HEK293 (cell line): ENCODE measurements around the gene TLE3.

ENCODE experiments used
- BCL6B ChIP-seq: fragments of 450-650 bp; formaldehyde crosslinking; IDR thresholded peaks from 2 replicates; pipeline ENCODE4 v1.5.1; 2017; ENCODE audit warnings: missing biosample characterization, missing genetic modification characterization
- FEZF1 ChIP-seq: fragments of 450-650 bp; formaldehyde crosslinking; IDR thresholded peaks from 2 replicates; pipeline ENCODE4 v1.5.1; 2016; ENCODE audit warnings: missing biosample characterization, missing genetic modification characterization
- GFI1B ChIP-seq: fragments of 450-650 bp; formaldehyde crosslinking; IDR thresholded peaks from 2 replicates; pipeline ENCODE4 v1.5.1; 2016; ENCODE audit warnings: missing biosample characterization, missing genetic modification characterization
- GLIS2 ChIP-seq: fragments of 450-650 bp; formaldehyde crosslinking; IDR thresholded peaks from 2 replicates; pipeline ENCODE4 v1.5.1; 2016; ENCODE audit warnings: missing biosample characterization, missing genetic modification characterization
- INSM2 ChIP-seq: fragments of 450-650 bp; formaldehyde crosslinking; IDR thresholded peaks from 2 replicates; pipeline ENCODE4 v1.5.1; 2016; ENCODE audit warnings: missing biosample characterization, missing genetic modification characterization
- OVOL3 ChIP-seq: fragments of 450-650 bp; formaldehyde crosslinking; IDR thresholded peaks from 2 replicates; pipeline ENCODE4 v1.5.1; 2016; ENCODE audit warnings: missing biosample characterization, missing genetic modification characterization
- PATZ1 ChIP-seq: fragments of 450-650 bp; formaldehyde crosslinking; IDR thresholded peaks from 2 replicates; pipeline ENCODE4 v1.5.1; 2016; ENCODE audit warnings: missing biosample characterization, missing genetic modification characterization
- PRDM1 ChIP-seq: fragments of 450-650 bp; formaldehyde crosslinking; IDR thresholded peaks from 2 replicates; pipeline ENCODE4; 2016; ENCODE audit warnings: missing biosample characterization, missing genetic modification characterization
- SCRT2 ChIP-seq: fragments of 450-650 bp; formaldehyde crosslinking; IDR thresholded peaks from 2 replicates; pipeline ENCODE4 v1.5.1; 2016; ENCODE audit warnings: missing biosample characterization, missing genetic modification characterization
- ZBTB1 ChIP-seq: fragments of 450-650 bp; formaldehyde crosslinking; IDR thresholded peaks from 2 replicates; pipeline ENCODE4 v1.5.1; 2016; ENCODE audit warnings: missing biosample characterization, missing genetic modification characterization
- ZBTB26 ChIP-seq: fragments of 450-650 bp; formaldehyde crosslinking; optimal IDR thresholded peaks from 2 replicates; pipeline ENCODE3; 2016; ENCODE audit warnings: missing biosample characterization, mild to moderate bottlenecking, missing genetic modification characterization
- ZBTB44 ChIP-seq: fragments of 450-650 bp; IDR thresholded peaks from 2 replicates; pipeline ENCODE4 v1.5.1; 2018; ENCODE audit warnings: missing biosample characterization, mild to moderate bottlenecking, missing genetic modification characterization
- ZBTB8A ChIP-seq: fragments of 450-650 bp; formaldehyde crosslinking; IDR thresholded peaks from 2 replicates; pipeline ENCODE4 v1.5.1; 2016; ENCODE audit warnings: missing biosample characterization, missing genetic modification characterization
- ZFP69B ChIP-seq: fragments of 450-650 bp; formaldehyde crosslinking; IDR thresholded peaks from 2 replicates; pipeline ENCODE4 v1.5.1; 2016; ENCODE audit warnings: missing biosample characterization, missing genetic modification characterization
- ZNF10 ChIP-seq: fragments of 450-650 bp; formaldehyde crosslinking; IDR thresholded peaks from 2 replicates; pipeline ENCODE4 v1.5.1; 2017; ENCODE audit warnings: missing biosample characterization, missing genetic modification characterization
- ZNF133 ChIP-seq: fragments of 450-650 bp; formaldehyde crosslinking; IDR thresholded peaks from 2 replicates; pipeline ENCODE4 v1.5.1; 2016; ENCODE audit warnings: missing biosample characterization, missing genetic modification characterization
- ZNF140 ChIP-seq: fragments of 450-650 bp; formaldehyde crosslinking; IDR thresholded peaks from 2 replicates; pipeline ENCODE4 v1.5.1; 2016; ENCODE audit warnings: missing biosample characterization, missing genetic modification characterization
- ZNF221 ChIP-seq: fragments of 450-650 bp; formaldehyde crosslinking; IDR thresholded peaks from 2 replicates; pipeline ENCODE4 v1.5.1; 2017; ENCODE audit warnings: missing biosample characterization, missing genetic modification characterization, borderline replicate concordance
- ZNF311 ChIP-seq: fragments of 450-650 bp; formaldehyde crosslinking; IDR thresholded peaks from 2 replicates; pipeline ENCODE4 v1.5.1; 2017; ENCODE audit warnings: missing biosample characterization, missing genetic modification characterization, borderline replicate concordance
- ZNF362 ChIP-seq: fragments of 450-650 bp; formaldehyde crosslinking; IDR thresholded peaks from 2 replicates; pipeline ENCODE4 v1.5.1; 2016; ENCODE audit warnings: missing biosample characterization, missing genetic modification characterization
- ZNF488 ChIP-seq: fragments of 450-650 bp; formaldehyde crosslinking; IDR thresholded peaks from 2 replicates; pipeline ENCODE4 v1.5.1; 2016; ENCODE audit warnings: missing biosample characterization, missing genetic modification characterization
- ZNF513 ChIP-seq: fragments of 450-650 bp; IDR thresholded peaks from 2 replicates; pipeline ENCODE4 v1.5.1; 2018; ENCODE audit warnings: missing biosample characterization, missing genetic modification characterization
- ZNF529 ChIP-seq: fragments of 450-650 bp; formaldehyde crosslinking; IDR thresholded peaks from 2 replicates; pipeline ENCODE4 v1.5.1; 2017; ENCODE audit warnings: missing genetic modification characterization, missing biosample characterization; ENCODE audit not compliant: insufficient replicate concordance
- ZNF580 ChIP-seq: fragments of 450-650 bp; formaldehyde crosslinking; IDR thresholded peaks from 2 replicates; pipeline ENCODE4 v1.5.1; 2016; ENCODE audit warnings: missing biosample characterization, missing genetic modification characterization
- ZNF629 ChIP-seq: fragments of 450-650 bp; formaldehyde crosslinking; IDR thresholded peaks from 2 replicates; pipeline ENCODE4 v1.5.1; 2017; ENCODE audit warnings: missing biosample characterization, missing genetic modification characterization
- ZNF658 ChIP-seq: fragments of 450-650 bp; formaldehyde crosslinking; IDR thresholded peaks from 2 replicates; pipeline ENCODE4; 2016; ENCODE audit warnings: missing biosample characterization, missing genetic modification characterization
- ZNF830 ChIP-seq: fragments of 450-650 bp; IDR thresholded peaks from 2 replicates; pipeline ENCODE4 v1.5.0; 2018; ENCODE audit warnings: missing biosample characterization, missing genetic modification characterization, low read depth, mild to moderate bottlenecking, moderate library complexity
- ZSCAN30 ChIP-seq: fragments of 450-650 bp; IDR thresholded peaks from 2 replicates; pipeline ENCODE4 v1.5.1; 2018; ENCODE audit warnings: missing biosample characterization, mild to moderate bottlenecking, missing genetic modification characterization, moderate library complexity

The TLE3 gene

GRCh38 chr15:70062321-70062956 is 35.3 kb downstream of the TLE3 start (continued):
- peak; percentile 81 for TF ChIP-seq ZBTB1
- TF ChIP-seq ZNF362 (tag by site-specific recombination), result no peak
- TF ChIP-seq ZBTB8A, result peak; percentile 84
- TF ChIP-seq BCL6B (tag by site-specific recombination), result no peak
- TF ChIP-seq ZSCAN30, result peak; percentile 90
- no peak for TF ChIP-seq ZNF830 (tag by site-specific recombination)
- peak; percentile 41 for TF ChIP-seq ZBTB26 (tag by site-specific recombination)
- peak; percentile 94; the same call in 1 of the 2 replicates for TF ChIP-seq ZNF221
- TF ChIP-seq SCRT2, result peak; percentile 99
- no peak for TF ChIP-seq PRDM1
- no peak for TF ChIP-seq ZNF140 (tag by site-specific recombination)
- TF ChIP-seq ZNF133 (tag by site-specific recombination), result no peak
- TF ChIP-seq ZNF311, result no peak
- TF ChIP-seq ZNF10 (tag by site-specific recombination), result peak; percentile 89
- TF ChIP-seq ZNF529 (tag by site-specific recombination), result peak; percentile 77
- peak; percentile 76 for TF ChIP-seq ZFP69B (tag by site-specific recombination)
- TF ChIP-seq ZNF513 (tag by site-specific recombination), result peak; percentile 40; the same call in 1 of the 2 replicates
- peak; percentile 78; the same call in 1 of the 2 replicates for TF ChIP-seq OVOL3 (tag by site-specific recombination)
- TF ChIP-seq PATZ1 (tag by site-specific recombination), result peak; percentile 100
- TF ChIP-seq ZNF580, result peak; percentile 94
- peak; percentile 35; the same call in 1 of the 2 replicates for TF ChIP-seq GFI1B (tag by site-specific recombination)
- peak; percentile 94 for TF ChIP-seq ZNF629 (tag by site-specific recombination)
- 0 out of 2 replicates have a peak, but pooled peaks have one; percentile 45 for TF ChIP-seq ZNF488 (tag by site-specific recombination)
- TF ChIP-seq ZBTB44 (tag by site-specific recombination), result peak; percentile 98
- TF ChIP-seq GLIS2 (tag by site-specific recombination), result peak; percentile 88
- peak; percentile 92 for TF ChIP-seq INSM2
- TF ChIP-seq ZNF658 (tag by site-specific recombination), result no peak
- peak; percentile 88 for TF ChIP-seq FEZF1 (tag by site-specific recombination)
